OCI-LY7 (cell line): ENCODE results near the gene CIITA. TPM values are rescaled to one million over a fixed set of nuclear protein-coding genes. Genes with fewer than 3 reads are reported as not detected.

ENCODE experiments used
- BruUV-seq: library from RNA; stranded (reverse); fragments of 400-500 nt; replicated peaks from 2 replicates; lab custom pipeline; 2021; lab: Mats Ljungman, UMichigan
- CTCF ChIA-PET: fragments of 300-600 bp; sonication (Branson Sonifier 250); formaldehyde crosslinking; loops from one replicate; lab custom pipeline; 2022; ENCODE audit warnings: antibody characterized with exemption; ENCODE audit not compliant: unreplicated experiment; lab: Charles Lee
- POLR2A ChIA-PET: fragments of 300-600 bp; sonication (Branson Sonifier 250); formaldehyde crosslinking; loops from one replicate; lab custom pipeline; 2022; ENCODE audit warnings: antibody characterized with exemption; lab: Charles Lee
- DNase-seq: peaks from one replicate; pipeline ENCODE4 v3.0.0-alpha.2; 2015; ENCODE audit warnings: low spot score
- H2AFZ ChIP-seq: fragments of 200-600 bp; sonication (generic), shearing (Covaris generic); 2 replicates; pipeline ENCODE4 v1.6.1; 2014; ENCODE audit warnings: mild to moderate bottlenecking, antibody characterized with exemption, low read length, moderate library complexity
- H3K27ac ChIP-seq: fragments of 200-600 bp; sonication (generic); 2 replicates; pipeline ENCODE4 v1.5.1; 2014; ENCODE audit warnings: mixed run types, low read depth, mild to moderate bottlenecking, moderate library complexity, low read length, inconsistent platforms; ENCODE audit not compliant: poor library complexity, severe bottlenecking
- H3K36me3 ChIP-seq: fragments of 200-600 bp; sonication (generic); 2 replicates; pipeline ENCODE4 v1.6.1; 2014; ENCODE audit warnings: mild to moderate bottlenecking, antibody characterized with exemption, low read length, moderate library complexity, mixed read lengths; ENCODE audit not compliant: insufficient read depth
- H3K4me1 ChIP-seq: fragments of 200-600 bp; sonication (generic); 2 replicates; pipeline ENCODE4 v1.5.1; 2014; ENCODE audit warnings: mild to moderate bottlenecking, low read length; ENCODE audit not compliant: insufficient read depth, poor library complexity, severe bottlenecking
- H3K4me2 ChIP-seq: fragments of 200-600 bp; sonication (generic); 2 replicates; pipeline ENCODE4 v1.6.1; 2014; ENCODE audit warnings: mild to moderate bottlenecking, low read length
- H3K4me3 ChIP-seq: fragments of 200-600 bp; sonication (generic); 2 replicates; pipeline ENCODE4 v1.5.1; 2014; ENCODE audit warnings: mild to moderate bottlenecking, low read depth, low read length; ENCODE audit not compliant: poor library complexity, severe bottlenecking
- H3K79me2 ChIP-seq: fragments of 200-600 bp; sonication (generic); 2 replicates; pipeline ENCODE4 v1.6.1; 2016; ENCODE audit warnings: low read depth, mild to moderate bottlenecking, low read length, moderate library complexity, mixed read lengths; ENCODE audit not compliant: insufficient read depth
- H3K9me2 ChIP-seq: fragments of 200-600 bp; sonication (generic); 2 replicates; pipeline ENCODE4 v1.6.1; 2016; ENCODE audit warnings: mild to moderate bottlenecking, low read length, mixed read lengths; ENCODE audit not compliant: insufficient read depth
- H3K9me3 ChIP-seq: fragments of 200-600 bp; sonication (generic); 2 replicates; pipeline ENCODE4 v1.6.1; 2014; ENCODE audit warnings: mild to moderate bottlenecking, mixed run types, low read length, mixed read lengths
- H4K20me1 ChIP-seq: fragments of 200-600 bp; sonication (generic); 2 replicates; pipeline ENCODE4 v1.6.1; 2014; ENCODE audit warnings: mild to moderate bottlenecking, antibody characterized with exemption, low read length, moderate library complexity, mixed read lengths; ENCODE audit not compliant: insufficient read depth
- EZH2phosphoT487 ChIP-seq: fragments of 200-600 bp; sonication (generic); IDR thresholded peaks from 2 replicates; pipeline ENCODE4 v1.6.1; 2018; ENCODE audit warnings: low read depth, borderline replicate concordance, mild to moderate bottlenecking, mixed run types, antibody characterized with exemption, low read length, moderate library complexity, mixed read lengths
- intact Hi-C: fragments of 100-400 bp; cut with micrococcal nuclease; formaldehyde crosslinking; loops from one replicate; pipeline ENCODE4 v1.10.0; 2022; ENCODE audit not compliant: unreplicated experiment
- total RNA-seq, 2 experiments: library from RNA; depleted of rRNA in 1 of 2; stranded (reverse); fragments of >200 nt in 1 of 2; shearing (Covaris generic) in 1 of 2; gene quantifications; 2 replicates each; pipeline ENCODE4 v1.2.3, GENCODE V29; 2014 to 2022
- TF ChIP-seq, protein P1 (sequence below): fragments of 200-600 bp; sonication (generic); conservative IDR thresholded peaks from 2 replicates; pipeline ENCODE4 v1.5.1; 2014; ENCODE audit warnings: mild to moderate bottlenecking, antibody characterized with exemption, low read length, moderate library complexity, mixed read lengths

The CIITA gene
- total RNA-seq, 2 experiments from 2014 or later: 68.7 to 101 TPM

- Histone ChIP-seq H3K79me2 (peaks cover 96% of the 10 kb centered on the region), H3K4me2 (peak overlapping the region; percentile 97), H3K9me2 (no peaks in the 10 kb centered on the region), H3K4me3 (peak overlapping the region; percentile 87), H2AFZ (no peak overlapping the region), H4K20me1 (peaks cover 45% of the 10 kb centered on the region), H3K36me3 (peaks cover 82% of the 10 kb centered on the region), H3K27ac (peak overlapping the region; percentile 10), H3K9me3 (no peaks in the 10 kb centered on the region), H3K4me1 (peaks cover 70% of the 10 kb centered on the region)
- no TSS peak for BruUV-seq
- ChIA-PET CTCF (no interaction called here), POLR2A (interaction anchor here (1.3 kb wide), 1 partner anchor 64 kb away, joined by 3 read pairs; no protein-coding TSS in a partner anchor)
- DNase-seq: no peak
- intact Hi-C loops: loop anchor here (5.0 kb wide), 1 partner anchor 1921 kb away; the partner anchor contains the start of gene CPPED1
- no peak for TF ChIP-seq EZH2phosphoT487
- TF ChIP-seq, protein P1, sequence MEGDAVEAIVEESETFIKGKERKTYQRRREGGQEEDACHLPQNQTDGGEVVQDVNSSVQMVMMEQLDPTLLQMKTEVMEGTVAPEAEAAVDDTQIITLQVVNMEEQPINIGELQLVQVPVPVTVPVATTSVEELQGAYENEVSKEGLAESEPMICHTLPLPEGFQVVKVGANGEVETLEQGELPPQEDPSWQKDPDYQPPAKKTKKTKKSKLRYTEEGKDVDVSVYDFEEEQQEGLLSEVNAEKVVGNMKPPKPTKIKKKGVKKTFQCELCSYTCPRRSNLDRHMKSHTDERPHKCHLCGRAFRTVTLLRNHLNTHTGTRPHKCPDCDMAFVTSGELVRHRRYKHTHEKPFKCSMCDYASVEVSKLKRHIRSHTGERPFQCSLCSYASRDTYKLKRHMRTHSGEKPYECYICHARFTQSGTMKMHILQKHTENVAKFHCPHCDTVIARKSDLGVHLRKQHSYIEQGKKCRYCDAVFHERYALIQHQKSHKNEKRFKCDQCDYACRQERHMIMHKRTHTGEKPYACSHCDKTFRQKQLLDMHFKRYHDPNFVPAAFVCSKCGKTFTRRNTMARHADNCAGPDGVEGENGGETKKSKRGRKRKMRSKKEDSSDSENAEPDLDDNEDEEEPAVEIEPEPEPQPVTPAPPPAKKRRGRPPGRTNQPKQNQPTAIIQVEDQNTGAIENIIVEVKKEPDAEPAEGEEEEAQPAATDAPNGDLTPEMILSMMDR: no peak
Measured at GRCh38 chr16:10881479-10882030, 4.6 kb downstream of the CIITA start.

- ChIA-PET CTCF (no interaction called here), POLR2A (no interaction called here)
- H3K79me2 ChIP-seq: peaks cover 100% of the 10 kb centered on the region
- no peak overlapping the region for H3K27ac ChIP-seq
- TF ChIP-seq, protein P1: no peak
- no peak for TF ChIP-seq EZH2phosphoT487
- DNase-seq: no peak
- H3K9me2 ChIP-seq: no peaks in the 10 kb centered on the region
- no peak overlapping the region for H2AFZ ChIP-seq
- intact Hi-C loops: loop anchor here (5.0 kb wide), 1 partner anchor 1919 kb away; the partner anchor contains the start of gene CPPED1
- peaks cover 83% of the 10 kb centered on the region for H3K4me1 ChIP-seq
- H4K20me1 ChIP-seq: peaks cover 42% of the 10 kb centered on the region
- H3K9me3 ChIP-seq: no peaks in the 10 kb centered on the region
- BruUV-seq: no TSS peak
- H3K4me2 ChIP-seq: no peak overlapping the region
- peaks cover 90% of the 10 kb centered on the region for H3K36me3 ChIP-seq
- no peak overlapping the region for H3K4me3 ChIP-seq
Measured at GRCh38 chr16:10883004-10883403, 6.0 kb downstream of the CIITA start.

GRCh38 chr16:10885246-10885645 is 8.2 kb downstream of the CIITA start:
- Histone ChIP-seq H3K9me3 (no peaks in the 10 kb centered on the region), H3K4me1 (peaks cover 97% of the 10 kb centered on the region), H2AFZ (no peak overlapping the region), H4K20me1 (peaks cover 25% of the 10 kb centered on the region), H3K79me2 (peaks cover 100% of the 10 kb centered on the region), H3K4me2 (peak overlapping the region; percentile 91), H3K36me3 (peaks cover 78% of the 10 kb centered on the region), H3K9me2 (no peaks in the 10 kb centered on the region), H3K4me3 (peak overlapping the region; percentile 16), H3K27ac (peak overlapping the region; percentile 91)
- no peak for TF ChIP-seq EZH2phosphoT487
- TF ChIP-seq, protein P1: no peak
- CTCF ChIA-PET: no interaction called here
- POLR2A ChIA-PET: no interaction called here
- intact Hi-C loops: no loop called here
- BruUV-seq: no TSS peak
- peak; percentile 48 for DNase-seq
